IMR-90 (cell line): ENCODE measurements around the gene LRFN4. TPM values are rescaled to one million over a fixed set of nuclear protein-coding genes. Genes with fewer than 3 reads are reported as not detected.

Experiments
- ATAC-seq: fragments of 200-7000 bp; cut with Tn5 transposase; 2 replicates; pipeline ENCODE4 v1.9.1; 2020; ENCODE audit warnings: low read depth, mild to moderate bottlenecking, moderate library complexity
- BruUV-seq: library from RNA; stranded (reverse); fragments of 400-500 nt; replicated peaks from 2 replicates; lab custom pipeline; 2021; lab: Mats Ljungman, UMichigan
- CTCF ChIA-PET: fragments of 300-600 bp; formaldehyde crosslinking; extraction: SDS; loops from one replicate; lab custom pipeline; 2021; ENCODE audit warnings: antibody characterized with exemption; lab: Yijun Ruan, JAX
- POLR2A ChIA-PET: fragments of 300-600 bp; sonication (Branson Sonifier 250); formaldehyde crosslinking; loops from one replicate; lab custom pipeline; 2022; ENCODE audit warnings: antibody characterized with exemption; ENCODE audit not compliant: unreplicated experiment; lab: Charles Lee
- DNase-seq: peaks from one replicate; pipeline ENCODE4 v3.0.0; 2013
- H2AFZ ChIP-seq: replicated peaks from 2 replicates; pipeline ENCODE3; 2013; ENCODE audit warnings: low read length, mild to moderate bottlenecking; ENCODE audit not compliant: poor library complexity
- H2AK5ac ChIP-seq: 2 replicates; pipeline ENCODE4 v1.6.1; 2013; ENCODE audit warnings: low read depth, low read length, inconsistent platforms
- H2AK9ac ChIP-seq: replicated peaks from 2 replicates; pipeline ENCODE3; 2013; ENCODE audit warnings: mild to moderate bottlenecking, low read depth, low read length, moderate library complexity; ENCODE audit not compliant: poor library complexity
- H2BK120ac ChIP-seq: 2 replicates; pipeline ENCODE4 v1.6.1; 2013; ENCODE audit warnings: low read depth, low read length, inconsistent platforms
- H2BK15ac ChIP-seq: 3 replicates; pipeline ENCODE4 v1.6.1; 2013; ENCODE audit warnings: low read depth, low read length, inconsistent platforms
- H2BK20ac ChIP-seq: 2 replicates; pipeline ENCODE4 v1.6.1; 2013; ENCODE audit warnings: low read depth, mild to moderate bottlenecking, inconsistent platforms, low read length, moderate library complexity
- H2BK5ac ChIP-seq: 2 replicates; pipeline ENCODE4 v1.6.1; 2013; ENCODE audit warnings: mild to moderate bottlenecking, low read depth, low read length, inconsistent platforms; ENCODE audit not compliant: poor library complexity, severe bottlenecking
- H3K14ac ChIP-seq: replicated peaks from 2 replicates; pipeline ENCODE4 v1.6.1; 2013; ENCODE audit warnings: low read depth, low read length, inconsistent platforms
- H3K18ac ChIP-seq: 2 replicates; pipeline ENCODE4 v1.6.1; 2013; ENCODE audit warnings: low read depth, low read length, control low read depth
- H3K23ac ChIP-seq: 2 replicates; pipeline ENCODE4 v1.6.1; 2013; ENCODE audit warnings: low read depth, low read length, inconsistent platforms
- H3K27ac ChIP-seq: 2 replicates; pipeline ENCODE4 v1.5.1; 2013; ENCODE audit warnings: mild to moderate bottlenecking, control low read depth, low read length; ENCODE audit not compliant: insufficient read depth
- H3K27me3 ChIP-seq: 2 replicates; pipeline ENCODE4 v1.6.1; 2013; ENCODE audit warnings: low read length; ENCODE audit not compliant: control insufficient read depth, insufficient read depth
- H3K36me3 ChIP-seq: 2 replicates; pipeline ENCODE4 v1.6.1; 2013; ENCODE audit warnings: low read length, mixed read lengths; ENCODE audit not compliant: control insufficient read depth, insufficient read depth
- H3K4ac ChIP-seq: 2 replicates; pipeline ENCODE4 v1.6.1; 2013; ENCODE audit warnings: low read depth, low read length, inconsistent platforms
- H3K4me1 ChIP-seq: 2 replicates; pipeline ENCODE4 v1.6.1; 2013; ENCODE audit warnings: low read length, mixed read lengths; ENCODE audit not compliant: control insufficient read depth, insufficient read depth
- H3K4me2 ChIP-seq: 2 replicates; pipeline ENCODE4 v1.6.1; 2013; ENCODE audit warnings: low read depth, mild to moderate bottlenecking, control low read depth, low read length, moderate library complexity
- H3K4me3 ChIP-seq: 2 replicates; pipeline ENCODE4 v1.5.1; 2013; ENCODE audit warnings: low read depth, mild to moderate bottlenecking, control low read depth, low read length, moderate library complexity; ENCODE audit not compliant: insufficient read depth
- H3K56ac ChIP-seq: 2 replicates; pipeline ENCODE4 v1.6.1; 2013; ENCODE audit warnings: low read length, inconsistent platforms; ENCODE audit not compliant: insufficient read depth; ENCODE audit errors: extremely low read depth
- H3K79me1 ChIP-seq, 2 experiments: 2 replicates each; pipeline ENCODE4 v1.6.1; 2013; ENCODE audit warnings: low read length in 2 of 2, inconsistent platforms in 1 of 2, low read depth in 1 of 2
- H3K9ac ChIP-seq: 2 replicates; pipeline ENCODE4 v1.6.1; 2013; ENCODE audit warnings: low read depth, low read length, control low read depth
- H3K9me1 ChIP-seq: 2 replicates; pipeline ENCODE4 v1.6.1; 2013; ENCODE audit warnings: low read length, inconsistent platforms; ENCODE audit not compliant: insufficient read depth
- H3K9me3 ChIP-seq: 2 replicates; pipeline ENCODE4 v1.6.1; 2013; ENCODE audit warnings: low read length; ENCODE audit not compliant: control insufficient read depth, insufficient read depth
- H4K20me1 ChIP-seq: 2 replicates; pipeline ENCODE4 v1.6.1; 2013; ENCODE audit warnings: low read length, inconsistent platforms; ENCODE audit not compliant: insufficient read depth
- H4K5ac ChIP-seq: 2 replicates; pipeline ENCODE4 v1.6.1; 2013; ENCODE audit warnings: mild to moderate bottlenecking, low read depth, low read length, control low read depth
- H4K8ac ChIP-seq, 2 experiments: 2 replicates each; pipeline ENCODE4 v1.6.1; 2013; ENCODE audit warnings: low read depth in 2 of 2, low read length in 2 of 2, control low read depth in 1 of 2, inconsistent platforms in 1 of 2
- H4K91ac ChIP-seq: 2 replicates; pipeline ENCODE4 v1.6.1; 2013; ENCODE audit warnings: low read depth, low read length, inconsistent platforms; ENCODE audit not compliant: insufficient read depth
- BHLHE40 ChIP-seq: fragments of 150-350 bp; IDR thresholded peaks from 2 replicates; pipeline ENCODE4 v1.6.1; 2016; ENCODE audit warnings: mild to moderate bottlenecking, low read depth, low read length
- MXI1 ChIP-seq: IDR thresholded peaks from 2 replicates; pipeline ENCODE4 v1.6.1; 2012; ENCODE audit warnings: low read depth, mild to moderate bottlenecking, low read length, moderate library complexity, borderline replicate concordance
- POLR2A ChIP-seq: IDR thresholded peaks from 2 replicates; pipeline ENCODE4 v1.6.1; 2012; ENCODE audit warnings: mild to moderate bottlenecking, low read depth, low read length
- RAD21 ChIP-seq: IDR thresholded peaks from 2 replicates; pipeline ENCODE4 v1.6.1; 2012; ENCODE audit warnings: low read length, improper control_type of control experiment
- RCOR1 ChIP-seq: IDR thresholded peaks from 2 replicates; pipeline ENCODE4 v1.6.1; 2012; ENCODE audit warnings: mild to moderate bottlenecking, low read length, improper control_type of control experiment; ENCODE audit not compliant: insufficient replicate concordance
- WGBS, 2 experiments: methylation state at CpG; one replicate each; pipeline versions ENCODE4 v1.1.5 to v1.1.7; 2013; ENCODE audit warnings: missing lambda C conversion rate in 2 of 2; ENCODE audit not compliant: insufficient read length in 1 of 2; ENCODE audit errors: extremely low coverage in 2 of 2; 5-methylcytosine and 5-hydroxymethylcytosine counted together
- dilution Hi-C: fragments of 300-500 bp; cut with HindIII; formaldehyde crosslinking; loops from one replicate; pipeline ENCODE4 v1.14.3; 2018; ENCODE audit warnings: low sequenced_read_pairs; ENCODE audit not compliant: unreplicated experiment
- in situ Hi-C: fragments of 300-500 bp; cut with MboI; formaldehyde crosslinking; loops from 3 replicates; pipeline ENCODE4 v1.14.3; 2019; ENCODE audit warnings: low sequenced_read_pairs, inconsistent platforms, mixed read lengths
- intact Hi-C: fragments of 100-400 bp; cut with micrococcal nuclease; formaldehyde crosslinking; loops from 2 replicates; pipeline ENCODE4 v1.10.0; 2022
- polyA plus RNA-seq, 3 experiments: library from polyadenylated mRNA; depleted of rRNA; stranded (reverse); fragments of >200 nt; gene quantifications; 2 replicates each; pipeline ENCODE4 v1.2.3, GENCODE V29; 2012; ENCODE audit warnings: low replicate concordance in 1 of 3
- total RNA-seq: library from RNA; depleted of rRNA; stranded (reverse); fragments of >200 nt; gene quantifications from 2 replicates; pipeline ENCODE4 v1.2.3, GENCODE V29; 2012

The LRFN4 gene
- total and polyA plus RNA-seq, 2 of the 4 experiments (the other 2 are of a cell fraction) = 6.1 to 18.9 TPM

DNA sequence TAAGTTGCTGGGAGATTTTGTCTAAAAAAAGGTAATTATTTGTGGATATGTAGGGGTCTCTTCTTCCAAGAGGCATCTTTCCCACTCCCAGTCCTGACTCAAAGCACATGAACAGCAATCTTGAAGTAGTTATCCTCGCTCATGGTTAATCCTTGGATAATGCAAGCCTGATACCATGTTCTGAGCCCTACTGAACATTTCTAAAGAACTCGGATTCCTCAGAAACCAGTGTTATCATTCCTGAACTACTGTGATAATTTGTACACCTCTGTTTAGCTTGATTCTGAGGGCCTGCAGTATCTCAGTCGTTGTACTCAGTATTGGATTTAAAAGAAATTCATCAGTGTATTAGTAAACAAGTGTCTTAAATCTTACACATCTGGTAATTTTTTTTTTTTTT is 36.0 kb upstream of the LRFN4 start:
- dilution Hi-C loops = no loop called here
- Histone ChIP-seq H3K27me3 (no peaks in the 10 kb centered on the region), H3K56ac (no peak overlapping the region), H4K20me1 (no peaks in the 10 kb centered on the region), H3K4me1 (peaks cover 2% of the 10 kb centered on the region; the same call in 1 of the 2 replicates), H2BK15ac (no peak overlapping the region), H2BK120ac (no peak overlapping the region), H2AFZ (no peak overlapping the region), H2AK9ac (no peak overlapping the region), H3K9me3 (no peaks in the 10 kb centered on the region), H2BK5ac (no peak overlapping the region), H4K8ac (no peak overlapping the region), H3K27ac (no peak overlapping the region), H3K79me1 (no peaks in the 10 kb centered on the region), H3K4ac (no peak overlapping the region), H3K4me3 (no peak overlapping the region), H4K5ac (no peak overlapping the region), H3K18ac (no peak overlapping the region), H2BK20ac (no peak overlapping the region), H3K23ac (no peak overlapping the region), H3K4me2 (no peak overlapping the region), H2AK5ac (no peak overlapping the region), H3K9ac (no peak overlapping the region), H3K14ac (no peak overlapping the region), H4K91ac (no peak overlapping the region), H3K9me1 (no peaks in the 10 kb centered on the region), H3K36me3 (peaks cover 2% of the 10 kb centered on the region; the same call in 1 of the 2 replicates)
- no peak for TF ChIP-seq MXI1
- TF ChIP-seq POLR2A = no peak
- no peak for TF ChIP-seq RAD21
- TF ChIP-seq RCOR1 = no peak
- TF ChIP-seq BHLHE40 = no peak
- ATAC-seq (peak; percentile 21; the same call in 1 of the 2 replicates), DNase-seq (no peak)
- intact Hi-C loops = no loop called here
- BruUV-seq = no TSS peak
- ChIA-PET POLR2A (no interaction called here), CTCF (interaction anchor here (1.3 kb wide), 1 partner anchor 13 kb away, joined by 4 read pairs; no protein-coding TSS in a partner anchor)
- in situ Hi-C loops = no loop called here
- no CpG with 5 or more reads among the region's 3 CpGs for WGBS, 2 experiments
